ENCODE results near the gene LTBP1. TPM values are rescaled to one million over a fixed set of nuclear protein-coding genes. Genes with fewer than 3 reads are reported as not detected.

LTBP1 gene
- total RNA-seq, 1 donor from 2014 or later: 3.9 TPM

GRCh38 chr2:33084433-33084832, 137.7 kb downstream of the LTBP1 start:
- no peaks in the 10 kb centered on the region for H3K4me1 Mint-ChIP-seq (ENCODE audit: low read depth, unreplicated experiment)
- H3K4me3 Mint-ChIP-seq (ENCODE audit: unreplicated experiment): no peak overlapping the region
- peaks cover 5% of the 10 kb centered on the region for H3K27me3 Mint-ChIP-seq (ENCODE audit: unreplicated experiment)
- no peaks in the 10 kb centered on the region for H3K9me3 Mint-ChIP-seq (ENCODE audit: unreplicated experiment)
- no peaks in the 10 kb centered on the region for H3K36me3 Mint-ChIP-seq (ENCODE audit: unreplicated experiment)
- H3K27ac Mint-ChIP-seq (ENCODE audit: unreplicated experiment): no peak overlapping the region
- DNase-seq: no peak
- TF ChIP-seq, protein P1, sequence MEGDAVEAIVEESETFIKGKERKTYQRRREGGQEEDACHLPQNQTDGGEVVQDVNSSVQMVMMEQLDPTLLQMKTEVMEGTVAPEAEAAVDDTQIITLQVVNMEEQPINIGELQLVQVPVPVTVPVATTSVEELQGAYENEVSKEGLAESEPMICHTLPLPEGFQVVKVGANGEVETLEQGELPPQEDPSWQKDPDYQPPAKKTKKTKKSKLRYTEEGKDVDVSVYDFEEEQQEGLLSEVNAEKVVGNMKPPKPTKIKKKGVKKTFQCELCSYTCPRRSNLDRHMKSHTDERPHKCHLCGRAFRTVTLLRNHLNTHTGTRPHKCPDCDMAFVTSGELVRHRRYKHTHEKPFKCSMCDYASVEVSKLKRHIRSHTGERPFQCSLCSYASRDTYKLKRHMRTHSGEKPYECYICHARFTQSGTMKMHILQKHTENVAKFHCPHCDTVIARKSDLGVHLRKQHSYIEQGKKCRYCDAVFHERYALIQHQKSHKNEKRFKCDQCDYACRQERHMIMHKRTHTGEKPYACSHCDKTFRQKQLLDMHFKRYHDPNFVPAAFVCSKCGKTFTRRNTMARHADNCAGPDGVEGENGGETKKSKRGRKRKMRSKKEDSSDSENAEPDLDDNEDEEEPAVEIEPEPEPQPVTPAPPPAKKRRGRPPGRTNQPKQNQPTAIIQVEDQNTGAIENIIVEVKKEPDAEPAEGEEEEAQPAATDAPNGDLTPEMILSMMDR (IDR thresholded peaks at IDR 0.05; ENCODE audit: partially characterized antibody, unreplicated experiment): no peak

DNA sequence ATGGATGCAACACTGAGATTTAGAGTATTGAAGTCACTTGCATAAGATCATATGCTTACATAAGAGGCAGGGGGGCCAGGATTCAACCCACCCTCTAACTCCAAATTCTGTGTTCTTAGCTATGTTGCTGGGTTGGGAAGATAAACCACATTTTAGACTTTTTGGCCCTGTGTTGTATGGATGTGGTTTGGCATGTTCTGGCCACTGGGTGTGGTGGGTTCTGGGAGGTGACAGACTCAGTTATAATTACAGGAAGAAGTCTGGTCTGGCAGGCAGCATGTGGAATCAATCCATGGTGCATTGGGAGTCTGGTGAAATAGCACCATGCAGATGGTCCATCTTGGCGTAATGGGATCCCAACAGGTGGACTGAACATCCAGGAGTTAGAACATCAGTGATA, 138.9 kb downstream of the LTBP1 start:
- Mint-ChIP-seq H3K27me3 (ENCODE audit: unreplicated experiment) (peaks cover 5% of the 10 kb centered on the region), H3K4me1 (ENCODE audit: low read depth, unreplicated experiment) (no peaks in the 10 kb centered on the region), H3K27ac (ENCODE audit: unreplicated experiment) (no peak overlapping the region), H3K4me3 (ENCODE audit: unreplicated experiment) (no peak overlapping the region), H3K36me3 (ENCODE audit: unreplicated experiment) (no peaks in the 10 kb centered on the region), H3K9me3 (ENCODE audit: unreplicated experiment) (no peaks in the 10 kb centered on the region)
- TF ChIP-seq, protein P1 (IDR thresholded peaks at IDR 0.05; ENCODE audit: partially characterized antibody, unreplicated experiment): no peak
- no peak for DNase-seq

DNA sequence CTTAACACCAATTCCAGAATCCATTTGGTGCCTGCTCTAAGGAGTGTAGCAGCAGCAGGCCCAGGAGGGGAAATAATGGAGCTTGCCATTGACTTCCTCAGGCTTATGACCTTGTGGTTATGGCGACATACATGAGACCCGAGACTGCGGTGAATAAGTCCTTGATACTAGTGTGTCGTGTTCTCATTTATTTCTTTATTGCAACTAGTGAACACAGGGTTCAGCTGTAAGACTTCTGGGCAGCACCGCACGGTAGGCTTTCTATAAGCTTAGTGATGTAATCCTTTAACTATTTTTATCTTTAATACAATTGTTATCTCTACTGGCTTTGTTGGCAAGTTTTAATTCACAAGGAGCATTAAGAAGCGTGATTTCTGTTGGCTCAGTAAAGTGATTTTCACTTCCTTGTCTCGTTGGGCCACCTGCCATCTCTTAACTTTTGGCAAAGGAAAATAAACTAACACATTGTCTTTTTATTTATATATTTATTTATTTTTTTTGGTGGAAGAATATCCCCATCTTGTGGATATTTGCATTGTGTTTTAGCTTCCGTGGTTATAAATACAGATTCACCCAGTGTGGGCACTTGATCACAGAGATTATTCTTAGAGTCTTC, 139.8 kb downstream of the LTBP1 start:
- Mint-ChIP-seq H3K9me3 (ENCODE audit: unreplicated experiment) (no peaks in the 10 kb centered on the region), H3K4me3 (ENCODE audit: unreplicated experiment) (no peak overlapping the region), H3K27ac (ENCODE audit: unreplicated experiment) (no peak overlapping the region), H3K36me3 (ENCODE audit: unreplicated experiment) (no peaks in the 10 kb centered on the region), H3K27me3 (ENCODE audit: unreplicated experiment) (peaks cover 5% of the 10 kb centered on the region), H3K4me1 (ENCODE audit: low read depth, unreplicated experiment) (no peaks in the 10 kb centered on the region)
- TF ChIP-seq, protein P1 (IDR thresholded peaks at IDR 0.05; ENCODE audit: partially characterized antibody, unreplicated experiment): no peak
- DNase-seq: no peak

- no peaks in the 10 kb centered on the region for H3K27me3 Mint-ChIP-seq (ENCODE audit: unreplicated experiment)
- H3K9me3 Mint-ChIP-seq (ENCODE audit: unreplicated experiment): no peaks in the 10 kb centered on the region
- H3K36me3 Mint-ChIP-seq (ENCODE audit: unreplicated experiment): no peaks in the 10 kb centered on the region
- no peak overlapping the region for H3K27ac Mint-ChIP-seq (ENCODE audit: unreplicated experiment)
- no peak for DNase-seq
- H3K4me3 Mint-ChIP-seq (ENCODE audit: unreplicated experiment): no peak overlapping the region
- H3K4me1 Mint-ChIP-seq (ENCODE audit: low read depth, unreplicated experiment): no peaks in the 10 kb centered on the region
- TF ChIP-seq, protein P1 (IDR thresholded peaks at IDR 0.05; ENCODE audit: partially characterized antibody, unreplicated experiment): no peak
These were observed 143.9 kb downstream of the LTBP1 start for GRCh38 chr2:33090553-33091134.

- no peaks in the 10 kb centered on the region for H3K9me3 Mint-ChIP-seq (ENCODE audit: unreplicated experiment)
- H3K27ac Mint-ChIP-seq (ENCODE audit: unreplicated experiment): no peak overlapping the region
- no peaks in the 10 kb centered on the region for H3K36me3 Mint-ChIP-seq (ENCODE audit: unreplicated experiment)
- TF ChIP-seq, protein P1 (IDR thresholded peaks at IDR 0.05; ENCODE audit: partially characterized antibody, unreplicated experiment): no peak
- no peak for DNase-seq
- H3K4me3 Mint-ChIP-seq (ENCODE audit: unreplicated experiment): no peak overlapping the region
- H3K4me1 Mint-ChIP-seq (ENCODE audit: low read depth, unreplicated experiment): no peaks in the 10 kb centered on the region
- H3K27me3 Mint-ChIP-seq (ENCODE audit: unreplicated experiment): peaks cover 2% of the 10 kb centered on the region
These were observed 144.9 kb downstream of the LTBP1 start for GRCh38 chr2:33091541-33092123.

Data from glutamatergic neuron (in vitro differentiated cells).